BJ (cell line): ENCODE measurements around the gene SLC25A34. TPM values are rescaled to one million over a fixed set of nuclear protein-coding genes. Genes with fewer than 3 reads are reported as not detected.

Experiments used
- CTCF ChIA-PET: fragments of 350-600 bp; formaldehyde crosslinking; extraction: SDS; loops from one replicate; lab custom pipeline; 2021; ENCODE audit warnings: antibody characterized with exemption, inconsistent platforms; lab: Yijun Ruan, JAX
- POLR2A ChIA-PET: fragments of 300-600 bp; sonication (Branson Sonifier 250); formaldehyde crosslinking; extraction: SDS; loops from one replicate; lab custom pipeline; 2021; ENCODE audit warnings: antibody characterized with exemption; lab: Charles Lee
- DNase-seq: peaks from one replicate; pipeline ENCODE4 v3.0.0-alpha.2; 2011; ENCODE audit warnings: low read depth
- H3K27me3 ChIP-seq: 2 replicates; pipeline ENCODE4 v1.6.0; 2011; ENCODE audit warnings: low read length; ENCODE audit not compliant: control insufficient read depth, insufficient read depth
- H3K36me3 ChIP-seq: 2 replicates; pipeline ENCODE4 v1.5.1; 2011; ENCODE audit warnings: low read length; ENCODE audit not compliant: control insufficient read depth, insufficient read depth
- H3K4me3 ChIP-seq: 2 replicates; pipeline ENCODE4 v1.5.1; 2011; ENCODE audit warnings: low read depth, mild to moderate bottlenecking, control low read depth, low read length
- CTCF ChIP-seq: IDR thresholded peaks from 2 replicates; pipeline ENCODE4 v1.5.1; 2011; ENCODE audit warnings: low read depth, mild to moderate bottlenecking, control low read depth, inconsistent platforms, low read length, moderate library complexity; ENCODE audit not compliant: insufficient read depth
- polyA plus RNA-seq: library from polyadenylated mRNA; depleted of rRNA; stranded (reverse); fragments of >200 nt; gene quantifications from 2 replicates; pipeline ENCODE4 v1.2.3, GENCODE V29; 2011

The SLC25A34 gene
- polyA plus RNA-seq, 1 experiment = 0.70 TPM

GRCh38 chr1:15747378-15747777, 11.3 kb downstream of the SLC25A34 start:
- ChIA-PET POLR2A (no interaction called here), CTCF (no interaction called here)
- TF ChIP-seq CTCF = no peak
- no peak for DNase-seq
- no peaks in the 10 kb centered on the region for H3K36me3 ChIP-seq
- H3K27me3 ChIP-seq = no peaks in the 10 kb centered on the region
- no peak overlapping the region for H3K4me3 ChIP-seq

GRCh38 chr1:15748264-15748663, 12.2 kb downstream of the SLC25A34 start:
- POLR2A ChIA-PET = no interaction called here
- no peak for DNase-seq
- no peak overlapping the region for H3K4me3 ChIP-seq
- CTCF ChIA-PET = no interaction called here
- H3K36me3 ChIP-seq = no peaks in the 10 kb centered on the region
- no peak for TF ChIP-seq CTCF
- no peaks in the 10 kb centered on the region for H3K27me3 ChIP-seq

GRCh38 chr1:15748690-15749398, 12.8 kb downstream of the SLC25A34 start:
- H3K4me3 ChIP-seq = no peak overlapping the region
- TF ChIP-seq CTCF = no peak
- no peak for DNase-seq
- CTCF ChIA-PET = interaction anchor here (1.0 kb wide), 1 partner anchor 12 kb away, joined by 3 read pairs; no protein-coding TSS in a partner anchor
- POLR2A ChIA-PET = interaction anchor here (0.6 kb wide), 1 partner anchor 10 kb away, joined by 4 read pairs; no protein-coding TSS in a partner anchor
- no peaks in the 10 kb centered on the region for H3K36me3 ChIP-seq
- no peaks in the 10 kb centered on the region for H3K27me3 ChIP-seq

- H3K36me3 ChIP-seq = no peaks in the 10 kb centered on the region
- no peak for TF ChIP-seq CTCF
- H3K4me3 ChIP-seq = no peak overlapping the region
- CTCF ChIA-PET = interaction anchor here (1.0 to 1.2 kb wide), 2 partner anchors 8 to 11 kb away, joined by 3 to 4 read pairs; no protein-coding TSS in a partner anchor
- no peak for DNase-seq
- POLR2A ChIA-PET = interaction anchor here (0.6 kb wide), 1 partner anchor 11 kb away, joined by 4 read pairs; no protein-coding TSS in a partner anchor
- H3K27me3 ChIP-seq = no peaks in the 10 kb centered on the region
Measured at GRCh38 chr1:15749399-15750291, 13.6 kb downstream of the SLC25A34 start.

- Histone ChIP-seq H3K36me3 (no peaks in the 10 kb centered on the region), H3K27me3 (no peaks in the 10 kb centered on the region), H3K4me3 (no peak overlapping the region)
- CTCF ChIA-PET = interaction anchor here (1.2 kb wide), 1 partner anchor 10 kb away, joined by 4 read pairs; no protein-coding TSS in a partner anchor
- TF ChIP-seq CTCF = no peak
- POLR2A ChIA-PET = no interaction called here
- DNase-seq = no peak
Measured at GRCh38 chr1:15750924-15751323, 14.9 kb downstream of the SLC25A34 start.
